ENCODE results near the gene BAZ2B.

BAZ2B gene

GRCh38 chr2:159555651-159556392 is 60.5 kb downstream of the BAZ2B start:
- peaks cover 8% of the 10 kb centered on the region for H3K4me1 ChIP-seq (ENCODE audit: control insufficient read depth, insufficient read depth, low read length, unreplicated experiment)
- H3K79me2 ChIP-seq (ENCODE audit: control insufficient read depth, insufficient read depth, low read length, unreplicated experiment) = no peaks in the 10 kb centered on the region
- no peak overlapping the region for H3K27ac ChIP-seq (ENCODE audit: low read depth, low read length)
- H3K4me3 ChIP-seq (ENCODE audit: low read depth, low read length) = no peak overlapping the region
- H3K36me3 ChIP-seq (ENCODE audit: insufficient read depth, low read length) = no peaks in the 10 kb centered on the region
- no peaks in the 10 kb centered on the region for H3K27me3 ChIP-seq (ENCODE audit: insufficient read depth, low read length)
- no peak overlapping the region for H2AFZ ChIP-seq (ENCODE audit: low read length, unreplicated experiment)

- H3K4me1 ChIP-seq (ENCODE audit: control insufficient read depth, insufficient read depth, low read length, unreplicated experiment) = peaks cover 11% of the 10 kb centered on the region
- H3K27me3 ChIP-seq (ENCODE audit: insufficient read depth, low read length) = no peaks in the 10 kb centered on the region
- H3K4me3 ChIP-seq (ENCODE audit: low read depth, low read length) = no peak overlapping the region
- no peaks in the 10 kb centered on the region for H3K36me3 ChIP-seq (ENCODE audit: insufficient read depth, low read length)
- no peak overlapping the region for H3K27ac ChIP-seq (ENCODE audit: low read depth, low read length)
- H2AFZ ChIP-seq (ENCODE audit: low read length, unreplicated experiment) = no peak overlapping the region
- H3K79me2 ChIP-seq (ENCODE audit: control insufficient read depth, insufficient read depth, low read length, unreplicated experiment) = no peaks in the 10 kb centered on the region
These were observed 62.6 kb downstream of the BAZ2B start for GRCh38 chr2:159553727-159554126.

GRCh38 chr2:159551806-159552205 is 64.5 kb downstream of the BAZ2B start:
- H3K36me3 ChIP-seq (ENCODE audit: insufficient read depth, low read length) = no peaks in the 10 kb centered on the region
- peaks cover 11% of the 10 kb centered on the region for H3K4me1 ChIP-seq (ENCODE audit: control insufficient read depth, insufficient read depth, low read length, unreplicated experiment)

GRCh38 chr2:159550231-159550630 is 66.1 kb downstream of the BAZ2B start:
- Histone ChIP-seq H3K79me2 (ENCODE audit: control insufficient read depth, insufficient read depth, low read length, unreplicated experiment) (no peaks in the 10 kb centered on the region), H2AFZ (ENCODE audit: low read length, unreplicated experiment) (no peak overlapping the region), H3K36me3 (ENCODE audit: insufficient read depth, low read length) (no peaks in the 10 kb centered on the region), H3K4me3 (ENCODE audit: low read depth, low read length) (no peak overlapping the region), H3K4me1 (ENCODE audit: control insufficient read depth, insufficient read depth, low read length, unreplicated experiment) (peaks cover 11% of the 10 kb centered on the region), H3K27me3 (ENCODE audit: insufficient read depth, low read length) (no peaks in the 10 kb centered on the region), H3K27ac (ENCODE audit: low read depth, low read length) (no peak overlapping the region)

More at GRCh38 chr2:159551806-159552205, 64.5 kb downstream of the BAZ2B start:
- no peak overlapping the region for H2AFZ ChIP-seq (ENCODE audit: low read length, unreplicated experiment)
- H3K27ac ChIP-seq (ENCODE audit: low read depth, low read length) = no peak overlapping the region
- no peaks in the 10 kb centered on the region for H3K27me3 ChIP-seq (ENCODE audit: insufficient read depth, low read length)
- no peak overlapping the region for H3K4me3 ChIP-seq (ENCODE audit: low read depth, low read length)
- no peaks in the 10 kb centered on the region for H3K79me2 ChIP-seq (ENCODE audit: control insufficient read depth, insufficient read depth, low read length, unreplicated experiment)

- Histone ChIP-seq H3K4me1 (ENCODE audit: control insufficient read depth, insufficient read depth, low read length, unreplicated experiment) (peaks cover 11% of the 10 kb centered on the region), H3K27ac (ENCODE audit: low read depth, low read length) (no peak overlapping the region), H3K79me2 (ENCODE audit: control insufficient read depth, insufficient read depth, low read length, unreplicated experiment) (no peaks in the 10 kb centered on the region), H2AFZ (ENCODE audit: low read length, unreplicated experiment) (no peak overlapping the region), H3K36me3 (ENCODE audit: insufficient read depth, low read length) (no peaks in the 10 kb centered on the region), H3K27me3 (ENCODE audit: insufficient read depth, low read length) (no peaks in the 10 kb centered on the region), H3K4me3 (ENCODE audit: low read depth, low read length) (no peak overlapping the region)
These were observed 67.1 kb downstream of the BAZ2B start for GRCh38 chr2:159549234-159549633.

GRCh38 chr2:159546716-159547430 is 69.5 kb downstream of the BAZ2B start:
- peaks cover 7% of the 10 kb centered on the region for H3K36me3 ChIP-seq (ENCODE audit: insufficient read depth, low read length)
- H3K4me3 ChIP-seq (ENCODE audit: low read depth, low read length) = no peak overlapping the region
- H2AFZ ChIP-seq (ENCODE audit: low read length, unreplicated experiment) = no peak overlapping the region
- H3K27ac ChIP-seq (ENCODE audit: low read depth, low read length) = no peak overlapping the region
- no peaks in the 10 kb centered on the region for H3K79me2 ChIP-seq (ENCODE audit: control insufficient read depth, insufficient read depth, low read length, unreplicated experiment)
- peaks cover 8% of the 10 kb centered on the region for H3K4me1 ChIP-seq (ENCODE audit: control insufficient read depth, insufficient read depth, low read length, unreplicated experiment)
- no peaks in the 10 kb centered on the region for H3K27me3 ChIP-seq (ENCODE audit: insufficient read depth, low read length)

GRCh38 chr2:159546039-159546438 is 70.3 kb downstream of the BAZ2B start:
- Histone ChIP-seq H3K4me1 (ENCODE audit: control insufficient read depth, insufficient read depth, low read length, unreplicated experiment) (peaks cover 3% of the 10 kb centered on the region), H2AFZ (ENCODE audit: low read length, unreplicated experiment) (no peak overlapping the region), H3K4me3 (ENCODE audit: low read depth, low read length) (no peak overlapping the region), H3K36me3 (ENCODE audit: insufficient read depth, low read length) (peaks cover 12% of the 10 kb centered on the region), H3K27ac (ENCODE audit: low read depth, low read length) (no peak overlapping the region), H3K27me3 (ENCODE audit: insufficient read depth, low read length) (no peaks in the 10 kb centered on the region), H3K79me2 (ENCODE audit: control insufficient read depth, insufficient read depth, low read length, unreplicated experiment) (no peaks in the 10 kb centered on the region)

- no peaks in the 10 kb centered on the region for H3K27me3 ChIP-seq (ENCODE audit: insufficient read depth, low read length)
- peaks cover 3% of the 10 kb centered on the region for H3K4me1 ChIP-seq (ENCODE audit: control insufficient read depth, insufficient read depth, low read length, unreplicated experiment)
- no peak overlapping the region for H2AFZ ChIP-seq (ENCODE audit: low read length, unreplicated experiment)
- H3K36me3 ChIP-seq (ENCODE audit: insufficient read depth, low read length) = peaks cover 12% of the 10 kb centered on the region
- H3K4me3 ChIP-seq (ENCODE audit: low read depth, low read length) = no peak overlapping the region
- no peaks in the 10 kb centered on the region for H3K79me2 ChIP-seq (ENCODE audit: control insufficient read depth, insufficient read depth, low read length, unreplicated experiment)
- no peak overlapping the region for H3K27ac ChIP-seq (ENCODE audit: low read depth, low read length)
These were observed 71.3 kb downstream of the BAZ2B start for GRCh38 chr2:159545085-159545484.

- no peaks in the 10 kb centered on the region for H3K79me2 ChIP-seq (ENCODE audit: control insufficient read depth, insufficient read depth, low read length, unreplicated experiment)
- no peaks in the 10 kb centered on the region for H3K4me1 ChIP-seq (ENCODE audit: control insufficient read depth, insufficient read depth, low read length, unreplicated experiment)
- no peak overlapping the region for H2AFZ ChIP-seq (ENCODE audit: low read length, unreplicated experiment)
- no peaks in the 10 kb centered on the region for H3K27me3 ChIP-seq (ENCODE audit: insufficient read depth, low read length)
- H3K36me3 ChIP-seq (ENCODE audit: insufficient read depth, low read length) = peaks cover 12% of the 10 kb centered on the region
- no peak overlapping the region for H3K4me3 ChIP-seq (ENCODE audit: low read depth, low read length)
- no peak overlapping the region for H3K27ac ChIP-seq (ENCODE audit: low read depth, low read length)
These were observed 74.2 kb downstream of the BAZ2B start for GRCh38 chr2:159542101-159542500.

- H3K79me2 ChIP-seq (ENCODE audit: control insufficient read depth, insufficient read depth, low read length, unreplicated experiment) = no peaks in the 10 kb centered on the region
- peaks cover 12% of the 10 kb centered on the region for H3K36me3 ChIP-seq (ENCODE audit: insufficient read depth, low read length)
- H3K27me3 ChIP-seq (ENCODE audit: insufficient read depth, low read length) = no peaks in the 10 kb centered on the region
- H3K4me3 ChIP-seq (ENCODE audit: low read depth, low read length) = no peak overlapping the region
- no peaks in the 10 kb centered on the region for H3K4me1 ChIP-seq (ENCODE audit: control insufficient read depth, insufficient read depth, low read length, unreplicated experiment)
- no peak overlapping the region for H2AFZ ChIP-seq (ENCODE audit: low read length, unreplicated experiment)
- no peak overlapping the region for H3K27ac ChIP-seq (ENCODE audit: low read depth, low read length)
These were observed 76.6 kb downstream of the BAZ2B start for GRCh38 chr2:159539701-159540100.

GRCh38 chr2:159538801-159539200 is 77.5 kb downstream of the BAZ2B start:
- Histone ChIP-seq H2AFZ (ENCODE audit: low read length, unreplicated experiment) (no peak overlapping the region), H3K27ac (ENCODE audit: low read depth, low read length) (no peak overlapping the region), H3K36me3 (ENCODE audit: insufficient read depth, low read length) (peaks cover 12% of the 10 kb centered on the region), H3K79me2 (ENCODE audit: control insufficient read depth, insufficient read depth, low read length, unreplicated experiment) (no peaks in the 10 kb centered on the region), H3K4me3 (ENCODE audit: low read depth, low read length) (no peak overlapping the region), H3K4me1 (ENCODE audit: control insufficient read depth, insufficient read depth, low read length, unreplicated experiment) (no peaks in the 10 kb centered on the region), H3K27me3 (ENCODE audit: insufficient read depth, low read length) (no peaks in the 10 kb centered on the region)

Data from ACC112 (cell line).